ENCODE measurements around the gene MED27.

MED27 gene

DNA sequence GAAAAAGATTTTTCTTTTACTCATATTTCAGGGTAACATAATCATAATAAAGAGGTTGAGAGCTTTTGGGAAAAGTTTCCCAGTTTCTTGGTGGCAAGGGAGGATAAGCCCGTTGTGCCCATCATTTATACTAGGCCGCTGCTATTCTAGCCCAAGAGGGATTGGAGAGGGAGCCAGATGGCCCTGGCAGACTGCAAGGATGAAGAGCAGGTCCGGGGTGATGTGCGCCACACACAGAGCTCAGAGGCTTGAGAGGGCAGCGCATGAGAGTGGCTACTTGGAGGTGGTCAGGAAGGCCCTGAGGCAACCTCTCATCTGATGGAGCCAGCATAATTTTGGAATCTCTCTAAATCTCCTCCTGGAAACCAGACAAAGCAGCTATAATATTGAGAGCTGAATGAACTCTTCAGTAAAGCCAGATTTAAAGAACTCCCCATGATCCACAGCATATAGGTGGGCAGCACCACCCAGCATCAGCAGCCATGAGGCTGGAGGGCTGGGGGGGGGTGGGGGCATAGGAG is 110.1 kb downstream of the MED27 start:
- H3K27me3 ChIP-seq (ENCODE audit: insufficient read depth, poor library complexity, severe bottlenecking) = no peaks in the 10 kb centered on the region
- no peak for TF ChIP-seq CTCF (IDR thresholded peaks at IDR 0.05; ENCODE audit: insufficient read depth, low read length)
- TF ChIP-seq, protein P1, sequence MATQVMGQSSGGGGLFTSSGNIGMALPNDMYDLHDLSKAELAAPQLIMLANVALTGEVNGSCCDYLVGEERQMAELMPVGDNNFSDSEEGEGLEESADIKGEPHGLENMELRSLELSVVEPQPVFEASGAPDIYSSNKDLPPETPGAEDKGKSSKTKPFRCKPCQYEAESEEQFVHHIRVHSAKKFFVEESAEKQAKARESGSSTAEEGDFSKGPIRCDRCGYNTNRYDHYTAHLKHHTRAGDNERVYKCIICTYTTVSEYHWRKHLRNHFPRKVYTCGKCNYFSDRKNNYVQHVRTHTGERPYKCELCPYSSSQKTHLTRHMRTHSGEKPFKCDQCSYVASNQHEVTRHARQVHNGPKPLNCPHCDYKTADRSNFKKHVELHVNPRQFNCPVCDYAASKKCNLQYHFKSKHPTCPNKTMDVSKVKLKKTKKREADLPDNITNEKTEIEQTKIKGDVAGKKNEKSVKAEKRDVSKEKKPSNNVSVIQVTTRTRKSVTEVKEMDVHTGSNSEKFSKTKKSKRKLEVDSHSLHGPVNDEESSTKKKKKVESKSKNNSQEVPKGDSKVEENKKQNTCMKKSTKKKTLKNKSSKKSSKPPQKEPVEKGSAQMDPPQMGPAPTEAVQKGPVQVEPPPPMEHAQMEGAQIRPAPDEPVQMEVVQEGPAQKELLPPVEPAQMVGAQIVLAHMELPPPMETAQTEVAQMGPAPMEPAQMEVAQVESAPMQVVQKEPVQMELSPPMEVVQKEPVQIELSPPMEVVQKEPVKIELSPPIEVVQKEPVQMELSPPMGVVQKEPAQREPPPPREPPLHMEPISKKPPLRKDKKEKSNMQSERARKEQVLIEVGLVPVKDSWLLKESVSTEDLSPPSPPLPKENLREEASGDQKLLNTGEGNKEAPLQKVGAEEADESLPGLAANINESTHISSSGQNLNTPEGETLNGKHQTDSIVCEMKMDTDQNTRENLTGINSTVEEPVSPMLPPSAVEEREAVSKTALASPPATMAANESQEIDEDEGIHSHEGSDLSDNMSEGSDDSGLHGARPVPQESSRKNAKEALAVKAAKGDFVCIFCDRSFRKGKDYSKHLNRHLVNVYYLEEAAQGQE (IDR thresholded peaks at IDR 0.05; ENCODE audit: insufficient replicate concordance, low read depth) = no peak
- H3K4me3 ChIP-seq (replicated peaks; ENCODE audit: insufficient read depth, low read length) = no peak overlapping the region
- no peak for DNase-seq (ENCODE audit: low read depth in 1 of 2, low spot score in 1 of 2)
- no peak overlapping the region for H3K27ac ChIP-seq (replicated peaks)

DNA sequence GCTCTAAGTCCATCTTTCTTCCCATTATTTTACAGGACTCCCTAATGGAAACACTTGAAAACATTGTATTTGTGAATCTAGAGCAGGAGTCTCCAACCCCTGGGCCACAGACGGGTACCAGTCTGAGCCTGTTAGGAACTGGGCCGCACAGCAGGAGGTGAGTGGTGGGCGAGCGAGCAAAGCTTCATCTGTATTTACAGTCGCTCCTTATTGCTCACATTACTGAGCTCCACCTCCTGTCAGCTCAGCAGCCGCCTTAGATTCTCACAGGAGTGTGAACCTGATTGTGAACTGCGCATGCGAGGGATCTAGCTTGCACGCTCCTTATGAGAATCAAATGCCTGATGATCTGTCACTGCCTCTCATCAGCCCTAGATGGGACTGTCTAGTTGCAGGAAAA is 111.0 kb downstream of the MED27 start:
- DNase-seq (ENCODE audit: low read depth in 1 of 2, low spot score in 1 of 2) = no peak
- TF ChIP-seq POLR2AphosphoS5 (IDR thresholded peaks at IDR 0.05; ENCODE audit: low read depth) = no peak
- TF ChIP-seq GABPA (IDR thresholded peaks at IDR 0.05; ENCODE audit: low read depth) = no peak
- no peak for TF ChIP-seq SPI1 (IDR thresholded peaks at IDR 0.05; ENCODE audit: borderline replicate concordance, low read depth)
- TF ChIP-seq CTCF (IDR thresholded peaks at IDR 0.05; ENCODE audit: insufficient read depth, low read length) = no peak
- TF ChIP-seq, protein P1 (IDR thresholded peaks at IDR 0.05; ENCODE audit: insufficient replicate concordance, low read depth) = no peak
- no peak overlapping the region for H3K27ac ChIP-seq (replicated peaks)

GRCh38 chr9:131965841-131966240 is 113.8 kb downstream of the MED27 start:
- DNase-seq (ENCODE audit: low read depth in 1 of 2, low spot score in 1 of 2) = no peak
- H3K27ac ChIP-seq (replicated peaks) = no peak overlapping the region
- H3K27me3 ChIP-seq (ENCODE audit: insufficient read depth, poor library complexity, severe bottlenecking) = no peaks in the 10 kb centered on the region
- H3K4me3 ChIP-seq (replicated peaks; ENCODE audit: insufficient read depth, low read length) = no peak overlapping the region
- TF ChIP-seq POLR2AphosphoS5 (IDR thresholded peaks at IDR 0.05; ENCODE audit: low read depth) = no peak
- no peak for TF ChIP-seq SPI1 (IDR thresholded peaks at IDR 0.05; ENCODE audit: borderline replicate concordance, low read depth)
- TF ChIP-seq, protein P1 (IDR thresholded peaks at IDR 0.05; ENCODE audit: insufficient replicate concordance, low read depth) = no peak
- TF ChIP-seq GABPA (IDR thresholded peaks at IDR 0.05; ENCODE audit: low read depth) = no peak
- TF ChIP-seq CTCF (IDR thresholded peaks at IDR 0.05; ENCODE audit: insufficient read depth, low read length) = no peak

More for the DNA sequence above, 111.0 kb downstream of the MED27 start:
- Histone ChIP-seq H3K4me3 (replicated peaks; ENCODE audit: insufficient read depth, low read length) (no peak overlapping the region), H3K27me3 (ENCODE audit: insufficient read depth, poor library complexity, severe bottlenecking) (no peaks in the 10 kb centered on the region)

Data from HL-60 (cell line).